Type B pancreatic cell (in vitro differentiated cells): ENCODE results near the gene FER. TPM values are rescaled to one million over a fixed set of nuclear protein-coding genes. Genes with fewer than 3 reads are reported as not detected.
"Not testable (repeated sequence)": the region's sequence is repeated elsewhere in the genome, so short reads cannot be mapped to it uniquely, and the experiment has no call there.

Experiments
- DNase-seq: peaks from one replicate; pipeline ENCODE4 v3.0.0; 2021; ENCODE audit warnings: mixed read lengths; ENCODE audit not compliant: unreplicated experiment; ENCODE audit errors: extremely low spot score
- H3K27ac Mint-ChIP-seq: 2 replicates; pipeline ENCODE4 v1.8.0; 2021; ENCODE audit warnings: mild to moderate bottlenecking, mixed read lengths
- H3K27me3 Mint-ChIP-seq: 2 replicates; pipeline ENCODE4 v1.8.0; 2021; ENCODE audit warnings: mixed read lengths
- H3K36me3 Mint-ChIP-seq: 2 replicates; pipeline ENCODE4 v1.8.0; 2021; ENCODE audit warnings: mixed read lengths
- H3K4me1 Mint-ChIP-seq: one replicate; pipeline ENCODE4 v1.8.0; 2021; ENCODE audit warnings: mixed read lengths; ENCODE audit not compliant: unreplicated experiment
- H3K4me3 Mint-ChIP-seq: 2 replicates; pipeline ENCODE4 v1.8.0; 2021; ENCODE audit warnings: mild to moderate bottlenecking, mixed read lengths
- H3K9me3 Mint-ChIP-seq: 2 replicates; pipeline ENCODE4 v1.8.0; 2021; ENCODE audit warnings: mixed read lengths
- total RNA-seq: library from RNA; stranded (reverse); gene quantifications from 2 replicates; pipeline ENCODE4 v1.2.1, GENCODE V29; 2021; ENCODE audit warnings: low replicate concordance
- TF ChIP-seq, protein P1 (sequence below): fragments of 200-600 bp; sonication (generic); conservative IDR thresholded peaks from 2 replicates; pipeline ENCODE4 v1.5.0; 2021; ENCODE audit warnings: antibody characterized with exemption, mild to moderate bottlenecking

Gene FER
- total RNA-seq, 1 donor from 2014 or later: 29.7 TPM

DNA sequence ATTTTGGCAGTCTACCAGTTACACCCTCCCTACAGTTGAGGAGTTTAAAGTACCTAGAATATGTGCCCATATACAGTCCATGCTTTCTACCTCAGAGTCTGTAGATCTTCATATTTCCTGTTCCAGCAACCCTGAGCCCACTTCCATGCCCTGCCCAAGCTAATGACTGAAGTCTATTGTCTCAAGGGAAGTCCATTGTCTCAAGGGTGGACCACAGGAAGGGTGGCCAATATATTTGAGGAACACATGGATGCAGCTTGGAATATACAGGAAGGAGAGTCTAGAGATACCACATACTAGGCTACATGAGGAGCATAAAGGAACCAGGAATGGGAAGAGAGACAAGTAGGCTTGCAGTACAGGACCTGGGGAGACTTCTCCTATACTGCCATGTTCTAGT is 274.4 kb downstream of the FER start:
- no peaks in the 10 kb centered on the region for H3K4me1 Mint-ChIP-seq
- DNase-seq: no peak
- H3K36me3 Mint-ChIP-seq: peaks cover 9% of the 10 kb centered on the region
- no peak overlapping the region for H3K4me3 Mint-ChIP-seq
- no peak overlapping the region for H3K27ac Mint-ChIP-seq
- peaks cover 8% of the 10 kb centered on the region for H3K9me3 Mint-ChIP-seq
- H3K27me3 Mint-ChIP-seq: no peaks in the 10 kb centered on the region
- TF ChIP-seq, protein P1, sequence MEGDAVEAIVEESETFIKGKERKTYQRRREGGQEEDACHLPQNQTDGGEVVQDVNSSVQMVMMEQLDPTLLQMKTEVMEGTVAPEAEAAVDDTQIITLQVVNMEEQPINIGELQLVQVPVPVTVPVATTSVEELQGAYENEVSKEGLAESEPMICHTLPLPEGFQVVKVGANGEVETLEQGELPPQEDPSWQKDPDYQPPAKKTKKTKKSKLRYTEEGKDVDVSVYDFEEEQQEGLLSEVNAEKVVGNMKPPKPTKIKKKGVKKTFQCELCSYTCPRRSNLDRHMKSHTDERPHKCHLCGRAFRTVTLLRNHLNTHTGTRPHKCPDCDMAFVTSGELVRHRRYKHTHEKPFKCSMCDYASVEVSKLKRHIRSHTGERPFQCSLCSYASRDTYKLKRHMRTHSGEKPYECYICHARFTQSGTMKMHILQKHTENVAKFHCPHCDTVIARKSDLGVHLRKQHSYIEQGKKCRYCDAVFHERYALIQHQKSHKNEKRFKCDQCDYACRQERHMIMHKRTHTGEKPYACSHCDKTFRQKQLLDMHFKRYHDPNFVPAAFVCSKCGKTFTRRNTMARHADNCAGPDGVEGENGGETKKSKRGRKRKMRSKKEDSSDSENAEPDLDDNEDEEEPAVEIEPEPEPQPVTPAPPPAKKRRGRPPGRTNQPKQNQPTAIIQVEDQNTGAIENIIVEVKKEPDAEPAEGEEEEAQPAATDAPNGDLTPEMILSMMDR: no peak

DNA sequence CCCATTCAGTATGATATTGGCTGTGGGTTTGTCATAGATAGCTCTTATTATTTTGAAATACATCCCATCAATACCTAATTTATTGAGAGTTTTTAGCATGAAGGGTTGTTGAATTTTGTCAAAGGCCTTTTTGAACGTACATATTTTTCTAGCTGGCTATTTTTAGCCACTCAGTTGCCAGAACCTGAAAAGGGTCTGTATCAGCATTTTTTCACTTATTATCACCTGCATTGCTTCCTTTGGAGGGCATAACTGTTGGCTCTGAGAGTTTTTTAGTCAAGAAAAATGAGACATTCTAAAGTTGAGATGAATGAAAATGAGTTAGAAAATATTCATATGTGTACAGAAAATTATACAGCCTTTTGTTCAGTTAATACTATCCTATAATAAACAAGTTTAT is 278.0 kb downstream of the FER start:
- H3K27ac Mint-ChIP-seq, H3K27me3 Mint-ChIP-seq, H3K36me3 Mint-ChIP-seq, H3K4me3 Mint-ChIP-seq, H3K4me1 Mint-ChIP-seq, H3K9me3 Mint-ChIP-seq, DNase-seq: not testable (repeated sequence)

DNA sequence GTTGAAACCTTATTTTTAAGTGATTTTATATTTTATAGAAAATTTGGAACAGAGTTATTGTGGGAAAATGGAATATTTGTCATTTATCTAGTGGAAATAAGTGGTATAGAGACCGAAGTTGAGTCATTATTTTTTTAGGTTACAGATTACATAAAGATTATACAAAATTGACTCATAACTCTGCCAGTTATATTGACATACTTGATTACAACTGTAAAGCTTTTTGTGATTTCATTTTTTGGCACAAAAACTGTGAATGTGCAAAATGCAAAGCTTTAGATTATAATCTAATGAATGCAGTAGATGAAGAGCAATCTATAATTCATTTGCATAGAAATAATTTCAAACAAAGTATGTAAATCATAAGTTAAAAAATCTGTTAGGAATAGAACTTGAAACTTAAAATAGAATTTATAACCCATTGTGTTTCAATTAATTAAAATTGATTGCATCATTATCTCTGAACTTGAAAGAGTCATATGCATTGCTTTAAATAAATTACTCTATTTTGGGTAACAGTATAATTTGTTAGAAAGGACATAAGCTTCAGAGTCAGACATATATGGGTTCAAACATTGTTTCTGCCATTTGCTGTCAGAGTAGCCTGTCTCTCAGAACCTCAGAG is 280.4 kb downstream of the FER start:
- H3K27me3 Mint-ChIP-seq: no peaks in the 10 kb centered on the region
- TF ChIP-seq, protein P1: no peak
- H3K27ac Mint-ChIP-seq: no peak overlapping the region
- no peak overlapping the region for H3K4me3 Mint-ChIP-seq
- no peak for DNase-seq
- H3K36me3 Mint-ChIP-seq: peaks cover 9% of the 10 kb centered on the region
- H3K4me1 Mint-ChIP-seq: no peaks in the 10 kb centered on the region
- peaks cover 5% of the 10 kb centered on the region for H3K9me3 Mint-ChIP-seq

DNA sequence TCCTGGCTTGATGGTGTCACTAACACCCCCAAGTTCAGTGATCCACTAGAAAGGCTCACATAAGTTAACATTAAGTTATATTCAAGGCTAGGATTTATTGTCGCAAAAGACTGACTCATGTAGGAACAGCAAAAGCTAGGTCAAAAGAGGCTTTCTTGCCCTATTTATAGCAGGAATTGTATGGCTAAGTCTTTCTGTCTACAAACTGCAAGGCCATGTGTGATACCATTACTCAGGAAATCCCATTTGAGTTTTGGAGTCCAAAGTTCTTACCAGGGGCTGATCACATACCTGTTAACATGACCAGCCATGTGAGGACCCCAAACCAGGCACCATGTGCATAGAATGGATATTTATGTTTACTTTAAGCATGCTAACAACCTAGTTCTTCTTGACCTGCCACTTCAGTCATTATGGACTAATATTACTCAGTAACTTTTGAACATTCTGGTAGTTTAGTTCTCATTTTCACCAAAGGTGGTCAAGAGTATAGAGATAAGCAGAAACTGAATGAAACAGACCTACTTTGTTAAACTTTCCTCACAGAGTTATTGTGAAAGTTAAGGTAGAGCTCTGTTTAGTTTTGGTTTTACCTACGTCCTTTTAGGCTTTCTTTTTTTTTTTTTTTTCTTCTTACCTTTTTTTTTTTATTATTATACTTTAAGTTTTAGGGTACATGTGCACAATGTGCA is 281.1 kb downstream of the FER start:
- Mint-ChIP-seq H3K4me1 (no peaks in the 10 kb centered on the region), H3K27me3 (no peaks in the 10 kb centered on the region), H3K27ac (no peak overlapping the region), H3K4me3 (no peak overlapping the region), H3K9me3 (peaks cover 3% of the 10 kb centered on the region), H3K36me3 (peaks cover 8% of the 10 kb centered on the region)
- TF ChIP-seq, protein P1: no peak
- no peak for DNase-seq

DNA sequence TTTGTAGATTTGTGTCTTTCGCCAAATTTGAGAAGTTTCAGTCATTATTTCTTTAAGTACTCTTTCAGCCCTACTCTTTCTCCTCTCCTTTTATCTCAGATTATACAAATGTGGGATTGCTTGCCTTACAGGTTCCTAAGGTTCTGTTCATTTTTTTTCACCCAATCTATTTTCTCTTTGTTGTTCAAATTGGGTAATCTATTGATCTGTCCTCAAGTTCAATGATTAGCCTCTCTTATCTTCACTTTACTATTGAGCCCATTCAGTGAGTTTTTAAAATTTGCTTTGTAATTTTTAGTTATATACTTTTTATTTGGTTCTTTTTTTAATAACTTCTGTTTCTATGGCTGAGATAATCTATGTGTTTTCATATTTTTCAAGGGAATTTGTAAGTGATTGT is 282.1 kb downstream of the FER start:
- no peak for DNase-seq
- Mint-ChIP-seq H3K4me1 (no peaks in the 10 kb centered on the region), H3K9me3 (no peaks in the 10 kb centered on the region), H3K36me3 (no peaks in the 10 kb centered on the region), H3K27me3 (no peaks in the 10 kb centered on the region), H3K4me3 (no peak overlapping the region), H3K27ac (no peak overlapping the region)
- TF ChIP-seq, protein P1: no peak

DNA sequence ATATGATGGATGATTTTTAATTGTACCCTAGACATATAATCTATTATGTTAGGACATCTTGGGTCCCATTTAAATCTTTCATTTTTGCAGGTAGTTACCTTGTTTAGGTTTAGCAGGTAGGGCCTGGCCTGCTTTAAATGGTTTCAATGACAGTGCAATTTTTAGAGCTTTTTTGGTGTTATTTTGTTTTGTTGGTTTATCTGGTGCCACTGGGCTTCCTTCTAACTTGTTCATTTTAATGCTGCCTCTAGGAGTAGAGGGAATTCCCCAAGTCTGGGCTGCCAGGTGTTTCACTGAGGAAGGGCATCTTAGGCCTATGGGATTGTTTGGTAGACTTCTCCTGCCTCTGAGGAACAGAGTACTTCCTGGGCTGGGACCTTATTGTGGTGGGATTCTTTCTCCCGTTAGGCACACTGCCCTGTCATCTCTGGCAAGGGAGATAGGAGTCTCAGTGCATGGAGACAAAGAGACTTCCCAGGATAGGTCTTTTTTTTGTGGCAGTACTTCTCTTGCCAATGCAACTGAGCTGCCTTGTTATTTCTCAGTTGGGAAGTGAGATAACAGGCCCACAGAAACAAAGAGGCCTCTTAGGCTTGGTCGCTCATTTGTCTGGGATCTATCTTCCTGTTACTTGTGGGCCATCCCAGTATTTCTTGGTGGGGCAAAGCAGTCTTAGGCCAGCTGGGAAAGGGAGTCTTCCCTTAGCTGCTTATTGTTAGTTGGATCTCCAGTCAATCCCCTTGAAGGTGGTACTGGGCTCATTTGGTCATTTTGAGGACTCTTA is 282.9 kb downstream of the FER start:
- Mint-ChIP-seq H3K27me3 (no peaks in the 10 kb centered on the region), H3K27ac (no peak overlapping the region), H3K4me3 (no peak overlapping the region), H3K36me3 (no peaks in the 10 kb centered on the region), H3K4me1 (no peaks in the 10 kb centered on the region), H3K9me3 (no peaks in the 10 kb centered on the region)
- TF ChIP-seq, protein P1: no peak
- DNase-seq: no peak
